DND-41 (cell line): ENCODE data around the gene WHRN.

Experiments
- ATAC-seq: fragments of 200-7000 bp; cut with Tn5 transposase; 3 replicates; pipeline ENCODE4 v1.9.1; 2021; ENCODE audit warnings: low read depth; ENCODE audit not compliant: insufficient read depth
- DNase-seq: peaks from one replicate; pipeline ENCODE4 v3.0.0-alpha.2; 2020
- H2AFZ ChIP-seq: 2 replicates; pipeline ENCODE4 v1.6.0; 2012; ENCODE audit warnings: low read depth, low read length
- H3K27ac ChIP-seq: 2 replicates; pipeline ENCODE4 v1.5.1; 2012; ENCODE audit warnings: low read length, inconsistent platforms
- H3K27me3 ChIP-seq: fragments of 200-600 bp; sonication (generic); 2 replicates; pipeline ENCODE4 v1.6.0; 2012; ENCODE audit warnings: low read length, mild to moderate bottlenecking, inconsistent platforms; ENCODE audit not compliant: insufficient read depth, poor library complexity
- H3K36me3 ChIP-seq: 2 replicates; pipeline ENCODE4 v1.5.1; 2012; ENCODE audit warnings: low read length, inconsistent platforms; ENCODE audit not compliant: insufficient read depth
- H3K4me1 ChIP-seq: 2 replicates; pipeline ENCODE4 v1.5.1; 2012; ENCODE audit warnings: mild to moderate bottlenecking, low read length; ENCODE audit not compliant: insufficient read depth
- H3K4me2 ChIP-seq: 2 replicates; pipeline ENCODE4 v1.6.0; 2012; ENCODE audit warnings: mild to moderate bottlenecking, moderate library complexity, low read length, inconsistent platforms; ENCODE audit not compliant: insufficient read depth
- H3K4me3 ChIP-seq, 2 experiments: fragments of 200-600 bp in 1 of 2; shearing (Covaris generic) in 1 of 2; 2 replicates each; pipeline ENCODE4 v1.5.1; 2012 to 2016; ENCODE audit warnings: inconsistent platforms in 2 of 2, low read length in 2 of 2, mild to moderate bottlenecking in 2 of 2, low read depth in 1 of 2, moderate library complexity in 1 of 2
- H3K79me2 ChIP-seq: 2 replicates; pipeline ENCODE4 v1.6.0; 2012; ENCODE audit warnings: low read length, inconsistent platforms; ENCODE audit not compliant: insufficient read depth
- H3K9ac ChIP-seq: 2 replicates; pipeline ENCODE4 v1.6.0; 2012; ENCODE audit warnings: low read depth, mild to moderate bottlenecking, inconsistent platforms, low read length, moderate library complexity
- H3K9me3 ChIP-seq: 2 replicates; pipeline ENCODE4 v1.5.1; 2012; ENCODE audit warnings: low read length, moderate library complexity, mild to moderate bottlenecking, inconsistent platforms; ENCODE audit not compliant: insufficient read depth, severe bottlenecking
- H4K20me1 ChIP-seq: 2 replicates; pipeline ENCODE4 v1.6.0; 2012; ENCODE audit warnings: low read length; ENCODE audit not compliant: insufficient read depth
- EZH2 ChIP-seq: IDR thresholded peaks from 3 replicates; pipeline ENCODE4 v1.6.1; 2012; ENCODE audit warnings: borderline replicate concordance, low read depth, mild to moderate bottlenecking, moderate library complexity, low read length, inconsistent platforms; ENCODE audit not compliant: severe bottlenecking
- TF ChIP-seq, protein P1 (sequence below): IDR thresholded peaks from 2 replicates; pipeline ENCODE4 v1.5.1; 2012; ENCODE audit warnings: borderline replicate concordance, low read length, moderate library complexity, mild to moderate bottlenecking; ENCODE audit not compliant: poor library complexity, severe bottlenecking; ENCODE audit errors: extremely low read depth

The WHRN gene

DNA sequence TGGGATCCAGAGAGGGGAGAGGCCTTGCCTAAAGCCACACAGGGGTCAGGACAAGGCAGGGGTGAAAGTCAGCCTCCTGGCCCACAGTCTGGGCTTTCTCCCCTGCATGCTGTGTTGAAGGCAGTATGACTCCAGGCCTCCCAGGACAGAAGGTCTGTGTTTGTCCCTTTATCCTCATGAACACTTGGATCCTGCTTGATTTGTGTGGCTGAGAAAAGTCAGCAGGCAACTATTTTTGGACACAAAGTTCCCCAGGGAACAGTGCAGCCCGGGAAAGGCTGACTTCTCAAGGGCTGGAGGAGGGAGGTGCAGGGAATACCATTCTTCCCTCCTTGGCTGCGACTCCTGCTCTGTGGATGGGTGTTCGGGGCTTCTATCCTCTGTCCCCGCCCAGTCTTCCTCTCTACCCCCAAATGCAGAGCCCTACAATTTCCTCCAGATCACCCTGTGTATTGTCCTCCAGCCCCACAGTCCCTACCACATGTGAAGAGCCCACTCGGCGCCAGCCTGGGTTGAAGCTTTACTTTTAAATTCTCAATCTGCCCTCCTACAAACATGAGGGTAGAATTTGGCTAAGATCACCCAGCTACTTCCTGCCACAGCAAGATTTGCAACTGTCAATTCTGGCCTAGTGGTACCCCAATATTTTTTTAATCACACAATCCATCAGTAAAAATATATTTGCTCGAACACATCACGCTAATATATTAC lies 121.6 kb downstream of the WHRN start:
- H3K9ac ChIP-seq: peak overlapping the region; percentile 61
- peak overlapping the region in 1 of 2 experiments; percentile 33; a peak in 1 of 4 replicates for H3K4me3 ChIP-seq
- peak overlapping the region; percentile 91 for H3K27ac ChIP-seq
- no peaks in the 10 kb centered on the region for H3K9me3 ChIP-seq
- peak; percentile 68 for DNase-seq
- peaks cover 57% of the 10 kb centered on the region for H3K36me3 ChIP-seq
- peaks cover 60% of the 10 kb centered on the region for H3K4me1 ChIP-seq
- H3K79me2 ChIP-seq: peaks cover 91% of the 10 kb centered on the region
- H4K20me1 ChIP-seq: peaks cover 18% of the 10 kb centered on the region
- TF ChIP-seq EZH2: no peak
- TF ChIP-seq, protein P1, sequence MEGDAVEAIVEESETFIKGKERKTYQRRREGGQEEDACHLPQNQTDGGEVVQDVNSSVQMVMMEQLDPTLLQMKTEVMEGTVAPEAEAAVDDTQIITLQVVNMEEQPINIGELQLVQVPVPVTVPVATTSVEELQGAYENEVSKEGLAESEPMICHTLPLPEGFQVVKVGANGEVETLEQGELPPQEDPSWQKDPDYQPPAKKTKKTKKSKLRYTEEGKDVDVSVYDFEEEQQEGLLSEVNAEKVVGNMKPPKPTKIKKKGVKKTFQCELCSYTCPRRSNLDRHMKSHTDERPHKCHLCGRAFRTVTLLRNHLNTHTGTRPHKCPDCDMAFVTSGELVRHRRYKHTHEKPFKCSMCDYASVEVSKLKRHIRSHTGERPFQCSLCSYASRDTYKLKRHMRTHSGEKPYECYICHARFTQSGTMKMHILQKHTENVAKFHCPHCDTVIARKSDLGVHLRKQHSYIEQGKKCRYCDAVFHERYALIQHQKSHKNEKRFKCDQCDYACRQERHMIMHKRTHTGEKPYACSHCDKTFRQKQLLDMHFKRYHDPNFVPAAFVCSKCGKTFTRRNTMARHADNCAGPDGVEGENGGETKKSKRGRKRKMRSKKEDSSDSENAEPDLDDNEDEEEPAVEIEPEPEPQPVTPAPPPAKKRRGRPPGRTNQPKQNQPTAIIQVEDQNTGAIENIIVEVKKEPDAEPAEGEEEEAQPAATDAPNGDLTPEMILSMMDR: no peak
- H2AFZ ChIP-seq: no peak overlapping the region
- H3K27me3 ChIP-seq: no peaks in the 10 kb centered on the region
- ATAC-seq: peak; percentile 6; the same call in 2 of the 3 replicates
- peak overlapping the region; percentile 71 for H3K4me2 ChIP-seq

DNA sequence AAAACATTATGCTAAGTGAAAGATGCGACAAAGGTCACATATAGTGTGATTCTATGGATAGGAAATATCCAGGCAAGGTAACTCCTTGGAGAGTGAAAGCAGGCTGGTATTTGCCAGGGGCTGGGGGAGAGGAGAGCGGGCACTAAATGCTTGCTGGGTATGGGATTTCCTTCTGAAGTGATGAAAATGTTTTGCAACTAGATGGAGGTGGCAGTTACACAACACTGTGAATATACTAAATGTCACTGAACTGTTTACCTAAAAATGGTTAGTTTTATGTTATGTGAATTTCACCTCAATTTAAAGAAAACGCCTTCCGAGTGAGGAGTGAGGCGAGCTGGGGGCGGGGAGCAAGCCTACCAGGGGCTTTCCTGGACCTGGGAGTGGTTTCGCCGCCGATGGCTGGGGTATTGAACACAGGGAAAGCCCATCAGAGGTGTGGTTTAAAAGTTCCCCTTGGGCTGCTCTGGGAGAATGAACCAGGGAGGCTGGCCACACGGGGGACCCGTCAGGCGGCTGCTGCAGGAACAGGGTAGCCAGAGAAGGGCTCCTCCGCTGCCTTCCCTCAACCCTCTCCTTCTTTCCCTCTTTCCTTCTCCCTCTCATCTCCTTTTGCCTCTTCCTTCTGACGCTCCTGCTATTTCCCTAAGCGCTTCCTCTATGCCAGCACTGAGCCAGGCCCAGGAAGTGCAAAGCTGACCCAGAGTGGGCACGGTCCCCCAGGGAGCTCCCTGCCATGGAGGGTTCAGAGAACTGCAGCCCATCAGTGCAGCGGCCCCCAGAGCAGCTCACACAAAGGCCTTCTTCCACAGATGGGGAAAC lies 122.4 kb downstream of the WHRN start:
- TF ChIP-seq, protein P1: no peak
- no peak for TF ChIP-seq EZH2
- Histone ChIP-seq H3K9me3 (no peaks in the 10 kb centered on the region), H3K36me3 (peaks cover 65% of the 10 kb centered on the region), H2AFZ (no peak overlapping the region), H3K4me2 (peak overlapping the region; percentile 71), H3K4me3 (peak overlapping the region in 1 of 2 experiments; percentile 33; a peak in 1 of 4 replicates), H3K9ac (peak overlapping the region; percentile 61), H3K79me2 (peaks cover 91% of the 10 kb centered on the region), H4K20me1 (peaks cover 20% of the 10 kb centered on the region), H3K27ac (peak overlapping the region; percentile 91), H3K27me3 (no peaks in the 10 kb centered on the region), H3K4me1 (peaks cover 58% of the 10 kb centered on the region)
- ATAC-seq: no peak
- DNase-seq: peak; percentile 15

DNA sequence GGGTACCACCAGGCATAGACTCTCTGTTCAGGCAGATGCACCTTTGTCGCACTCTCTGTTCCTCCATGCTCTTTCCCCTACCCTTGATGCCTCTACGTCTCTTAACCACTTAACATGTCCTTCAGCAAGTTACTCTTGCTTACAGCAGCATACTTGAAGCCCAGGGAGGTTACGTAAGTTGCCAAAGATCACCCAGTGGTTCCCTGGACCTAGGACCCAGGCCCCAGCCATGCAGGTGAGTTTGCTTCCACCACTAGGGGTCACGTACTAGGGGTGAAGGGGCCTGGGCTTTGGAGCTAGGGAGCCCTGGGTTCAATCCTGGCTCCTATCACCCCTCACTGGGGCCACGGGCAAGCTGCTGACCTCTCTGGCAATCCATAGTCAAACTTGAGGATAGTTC lies 126.4 kb downstream of the WHRN start:
- ATAC-seq (no peak), DNase-seq (no peak)
- no peak overlapping the region for H3K4me3 ChIP-seq
- peak overlapping the region; percentile 56 for H3K27ac ChIP-seq
- no peaks in the 10 kb centered on the region for H3K27me3 ChIP-seq
- peaks cover 92% of the 10 kb centered on the region for H3K36me3 ChIP-seq
- peaks cover 52% of the 10 kb centered on the region for H3K4me1 ChIP-seq
- TF ChIP-seq, protein P1: no peak
- TF ChIP-seq EZH2: no peak
- no peak overlapping the region for H3K4me2 ChIP-seq
- no peaks in the 10 kb centered on the region for H3K9me3 ChIP-seq
- H4K20me1 ChIP-seq: peaks cover 13% of the 10 kb centered on the region
- no peak overlapping the region for H3K9ac ChIP-seq
- H3K79me2 ChIP-seq: peaks cover 82% of the 10 kb centered on the region
- H2AFZ ChIP-seq: no peak overlapping the region
